HepG2 (cell line): ENCODE data around the gene CLPX. TPM values are rescaled to one million over a fixed set of nuclear protein-coding genes. Genes with fewer than 3 reads are reported as not detected.
A peak's percentile ranks its signal among the peaks of the same experiment; 100 is the strongest.

Experiments
- ATAD3A ChIP-seq: sonication (generic); formaldehyde crosslinking; IDR thresholded peaks from 2 replicates; pipeline ENCODE4 v1.4.0; 2020; ENCODE audit warnings: missing genetic modification reagents
- ATRX ChIP-seq: sonication (generic); formaldehyde crosslinking; IDR thresholded peaks from 2 replicates; pipeline ENCODE4 v1.4.0; 2020; ENCODE audit warnings: missing genetic modification reagents, borderline replicate concordance
- EZH2 ChIP-seq: conservative IDR thresholded peaks from 2 replicates; pipeline ENCODE4 v1.6.1; 2012; ENCODE audit warnings: mild to moderate bottlenecking, low read depth, low read length, moderate library complexity
- FLYWCH1 ChIP-seq: sonication (generic); formaldehyde crosslinking; IDR thresholded peaks from 2 replicates; pipeline ENCODE4 v1.8.1; 2023; ENCODE audit warnings: mild to moderate bottlenecking, missing genetic modification reagents
- FUBP1 ChIP-seq: sonication (generic); formaldehyde crosslinking; IDR thresholded peaks from 2 replicates; pipeline ENCODE4 v1.5.1; 2020; ENCODE audit warnings: missing genetic modification reagents, mild to moderate bottlenecking, borderline replicate concordance
- HHEX ChIP-seq: IDR thresholded peaks from 2 replicates; pipeline ENCODE4 v1.6.1; 2016; ENCODE audit warnings: control low read depth
- IRF1 ChIP-seq: sonication (generic); formaldehyde crosslinking; IDR thresholded peaks from 2 replicates; pipeline ENCODE4 v1.4.0; 2020; ENCODE audit warnings: low read depth, mild to moderate bottlenecking, missing genetic modification reagents
- MIXL1 ChIP-seq: IDR thresholded peaks from 2 replicates; pipeline ENCODE4 v1.6.1; 2016
- NCOA2 ChIP-seq: sonication (generic); formaldehyde crosslinking; IDR thresholded peaks from 2 replicates; pipeline ENCODE4 v1.8.0; 2022; ENCODE audit warnings: inconsistent platforms
- POGK ChIP-seq: sonication (generic); formaldehyde crosslinking; conservative IDR thresholded peaks from 2 replicates; pipeline ENCODE4 v1.8.0; 2022; ENCODE audit warnings: mild to moderate bottlenecking, moderate library complexity, missing genetic modification reagents
- SIN3B ChIP-seq: fragments of 150-350 bp; IDR thresholded peaks from 2 replicates; pipeline ENCODE4 v1.6.1; 2014; ENCODE audit warnings: low read length
- SNRNP70 ChIP-seq: fragments of 200-400 bp; formaldehyde crosslinking; IDR thresholded peaks from 2 replicates; pipeline ENCODE4 v1.6.1; 2017; ENCODE audit warnings: mild to moderate bottlenecking, low read depth, low read length, moderate library complexity
- YY1 ChIP-seq: IDR thresholded peaks from 2 replicates; pipeline ENCODE4 v1.6.1; 2011; ENCODE audit warnings: low read length, low read depth, moderate library complexity, mild to moderate bottlenecking; ENCODE audit not compliant: insufficient read depth, insufficient replicate concordance
- ZBTB4 ChIP-seq: sonication (generic); formaldehyde crosslinking; IDR thresholded peaks from 2 replicates; pipeline ENCODE4 v1.4.0; 2020; ENCODE audit warnings: missing genetic modification reagents, mild to moderate bottlenecking, borderline replicate concordance
- ZNF317 ChIP-seq: sonication (generic); formaldehyde crosslinking; IDR thresholded peaks from 2 replicates; pipeline ENCODE4 v1.5.0; 2020; ENCODE audit warnings: mild to moderate bottlenecking, missing genetic modification reagents
- ZNF563 ChIP-seq: sonication (generic); formaldehyde crosslinking; IDR thresholded peaks from 2 replicates; pipeline ENCODE4 v1.8.0; 2022; ENCODE audit warnings: mild to moderate bottlenecking, moderate library complexity, missing genetic modification reagents
- ZNF710 ChIP-seq: sonication (generic); formaldehyde crosslinking; IDR thresholded peaks from 2 replicates; pipeline ENCODE4 v1.5.0; 2020; ENCODE audit warnings: mild to moderate bottlenecking, missing genetic modification reagents, borderline replicate concordance
- polyA plus RNA-seq, 8 experiments: library from polyadenylated mRNA; depleted of rRNA in 3 of 8; stranded (reverse) in 7 of 8; unstranded in 1 of 8; fragments of >200 nt; fragmentation: Illumina TruSeq in 4 of 8; extraction: Trizol in 4 of 8; gene quantifications; 2 replicates each; pipeline versions ENCODE4 v1.2.1 to v1.2.3, GENCODE V29; 2011 to 2016; ENCODE audit warnings: low read depth in 4 of 8, missing spikeins in 1 of 8, mixed read lengths in 1 of 8; ENCODE audit not compliant: insufficient read depth in 1 of 8
- total RNA-seq, 5 experiments: library from RNA; depleted of rRNA; stranded (reverse); fragments of >200 nt; fragmentation: Illumina TruSeq; extraction: Trizol; gene quantifications; 2 replicates each; pipeline ENCODE4 v1.2.3, GENCODE V29; 2016; ENCODE audit warnings: low read depth in 1 of 5

The CLPX gene
- total and polyA plus RNA-seq, 2 of the 13 experiments (the other 11 are each of a cell fraction or from before 2014, with no cell fraction given) = 33.9 to 61.3 TPM

GRCh38 chr15:65133548-65134200 is 51.5 kb downstream of the CLPX start, which contains the start of gene PDCD7 (continued):
- no peak for TF ChIP-seq FUBP1
- TF ChIP-seq SIN3B = peak; percentile 57; the same call in 1 of the 2 replicates
- peak; percentile 30 for TF ChIP-seq YY1
- no peak for TF ChIP-seq HHEX (CRISPR knock-in tag)
- no peak for TF ChIP-seq EZH2
- TF ChIP-seq ZNF563 (CRISPR knock-in tag) = 0 out of 2 replicates have a peak, but pooled peaks have one; percentile 27
- no peak for TF ChIP-seq ATRX (CRISPR knock-in tag)
- TF ChIP-seq ZBTB4 (CRISPR knock-in tag) = no peak
- TF ChIP-seq SNRNP70 = no peak
- peak; percentile 74 for TF ChIP-seq MIXL1 (CRISPR knock-in tag)
- TF ChIP-seq POGK = no peak
- no peak for TF ChIP-seq IRF1 (CRISPR knock-in tag)
- TF ChIP-seq ZNF710 (CRISPR knock-in tag) = no peak
- no peak for TF ChIP-seq FLYWCH1 (CRISPR knock-in tag)
- no peak for TF ChIP-seq ZNF317 (CRISPR knock-in tag)
- no peak for TF ChIP-seq ATAD3A (CRISPR knock-in tag)
- no peak; the same call in 1 of the 2 replicates for TF ChIP-seq NCOA2 (CRISPR knock-in tag)
